ENCODE data around the gene ASXL2.
"Not testable (repeated sequence)": the region's sequence is repeated elsewhere in the genome, so short reads cannot be mapped to it uniquely, and the experiment has no call there.

The ASXL2 gene

GRCh38 chr2:25854613-25855012 is 23.7 kb downstream of the ASXL2 start:
- DNase-seq (ENCODE audit: low read depth) = no peak
- H3K4me3 ChIP-seq (ENCODE audit: low read length) = no peak overlapping the region
- TF ChIP-seq CTCF (conservative IDR thresholded peaks at IDR 0.05; ENCODE audit: low read depth, low read length) = no peak

DNA sequence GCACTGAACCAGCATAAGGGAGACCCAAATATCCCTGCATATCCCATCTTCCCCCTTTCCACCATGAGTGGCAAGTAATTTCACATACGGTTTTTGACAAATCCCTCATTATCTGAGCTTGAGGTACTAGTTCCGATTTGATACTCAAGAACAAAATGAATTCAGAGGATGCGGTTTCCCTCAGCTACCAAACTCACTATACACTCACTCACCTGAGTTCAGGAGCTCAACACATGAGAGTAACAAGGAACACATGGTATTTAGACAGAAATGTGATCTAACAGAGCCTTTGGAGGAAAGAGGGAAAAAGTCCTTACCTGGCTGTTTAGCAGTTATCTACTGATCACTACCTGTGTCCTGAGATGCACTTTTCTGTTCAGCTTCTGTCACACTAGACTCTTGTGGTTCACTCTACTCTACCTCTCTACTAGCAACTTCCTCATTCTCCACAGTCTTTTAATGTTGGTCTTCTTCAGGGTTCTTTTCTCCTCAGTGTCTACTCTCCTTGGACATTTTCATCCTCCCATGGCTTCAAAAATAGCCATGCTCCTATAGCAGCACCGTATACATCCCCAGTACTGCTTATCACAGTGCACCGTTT is 25.1 kb downstream of the ASXL2 start:
- no peak overlapping the region for H3K4me3 ChIP-seq (ENCODE audit: low read length)
- DNase-seq (ENCODE audit: low read depth) = no peak
- TF ChIP-seq CTCF (conservative IDR thresholded peaks at IDR 0.05; ENCODE audit: low read depth, low read length) = no peak

- no peak overlapping the region for H3K4me3 ChIP-seq (ENCODE audit: low read length)
- peak; percentile 21 for DNase-seq (ENCODE audit: low read depth)
Measured at GRCh38 chr2:25851740-25852503, 26.4 kb downstream of the ASXL2 start.

DNA sequence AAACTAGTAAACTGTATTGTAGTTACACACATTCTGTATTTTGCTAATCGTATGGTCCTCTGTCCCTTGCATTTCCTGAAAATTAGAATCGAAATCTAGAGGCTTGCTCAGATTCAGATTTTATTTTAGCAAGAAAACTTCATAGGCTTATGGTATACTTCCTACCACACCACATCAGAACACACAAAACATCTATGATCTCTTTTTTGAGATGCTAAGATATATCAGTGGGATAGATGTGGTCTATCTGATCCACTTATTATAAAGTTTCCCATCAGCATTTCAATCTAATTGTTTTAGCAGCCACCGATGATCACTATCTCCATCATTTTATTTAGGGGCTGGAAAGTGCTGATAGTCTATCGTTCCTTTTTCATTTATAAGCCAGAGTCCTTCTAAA is 27.9 kb downstream of the ASXL2 start:
- DNase-seq (ENCODE audit: low read depth); H3K4me3 ChIP-seq (ENCODE audit: low read length): not testable (repeated sequence)

More at GRCh38 chr2:25851740-25852503, 26.4 kb downstream of the ASXL2 start:
- TF ChIP-seq CTCF (conservative IDR thresholded peaks at IDR 0.05; ENCODE audit: low read depth, low read length) = peak; percentile 65

GRCh38 chr2:25849350-25849749 is 28.9 kb downstream of the ASXL2 start:
- not testable (repeated sequence) for DNase-seq (ENCODE audit: low read depth); H3K4me3 ChIP-seq (ENCODE audit: low read length)

GRCh38 chr2:25845843-25846505 is 32.3 kb downstream of the ASXL2 start:
- no peak for TF ChIP-seq CTCF (conservative IDR thresholded peaks at IDR 0.05; ENCODE audit: low read depth, low read length)
- H3K4me3 ChIP-seq (ENCODE audit: low read length) = no peak overlapping the region
- DNase-seq (ENCODE audit: low read depth) = no peak

DNA sequence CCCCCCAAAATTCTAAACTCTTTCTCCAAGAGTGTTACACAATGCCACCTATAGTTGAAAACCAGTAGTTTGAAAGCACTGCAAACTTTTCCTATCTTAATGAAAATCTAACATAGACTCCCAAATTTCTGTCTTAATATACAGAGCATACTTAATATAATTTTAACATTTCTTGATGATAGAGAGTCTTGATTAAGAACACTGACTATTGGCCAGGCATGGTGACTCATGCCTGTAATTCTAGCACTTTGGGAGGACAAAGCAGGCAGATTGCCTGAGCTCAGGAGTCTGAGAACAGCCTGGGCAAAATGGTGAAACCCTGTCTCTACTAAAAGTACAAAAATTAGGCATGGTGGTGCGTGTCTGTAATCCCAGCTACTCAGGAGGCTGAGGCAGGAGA is 34.2 kb downstream of the ASXL2 start:
- DNase-seq (ENCODE audit: low read depth) = no peak
- no peak overlapping the region for H3K4me3 ChIP-seq (ENCODE audit: low read length)
- no peak for TF ChIP-seq CTCF (conservative IDR thresholded peaks at IDR 0.05; ENCODE audit: low read depth, low read length)

DNA sequence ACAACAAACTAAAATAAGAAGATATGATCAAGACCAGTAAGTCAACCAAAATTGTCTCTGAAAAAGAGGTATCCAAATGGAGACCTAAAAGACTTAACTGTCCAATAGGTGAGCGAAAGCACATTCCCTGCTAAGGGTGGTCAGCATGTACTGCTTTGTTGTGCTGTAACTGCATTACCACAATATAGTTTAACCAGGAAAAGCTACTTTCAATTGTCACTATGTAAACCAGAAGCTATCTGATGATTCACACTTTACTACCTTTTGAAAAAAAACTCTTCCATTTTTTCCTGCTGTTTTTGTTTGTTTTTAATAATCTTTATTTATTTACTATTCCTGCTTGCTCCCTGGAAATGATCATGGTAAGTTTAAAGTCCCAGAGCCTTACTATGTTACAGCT is 36.1 kb downstream of the ASXL2 start:
- no peak for TF ChIP-seq CTCF (conservative IDR thresholded peaks at IDR 0.05; ENCODE audit: low read depth, low read length)
- H3K4me3 ChIP-seq (ENCODE audit: low read length) = no peak overlapping the region
- DNase-seq (ENCODE audit: low read depth) = no peak

All from retinal pigment epithelial cell (primary cell).